Body of pancreas (tissue), 4 donors: ENCODE results near the gene SLC9A8.

Experiments used
- POLR2A ChIP-seq, 3 donors: fragments of 450-650 bp; IDR thresholded peaks; one replicate each; pipeline ENCODE4 v1.6.1; 2016; ENCODE audit warnings: antibody characterized with exemption in 3 of 3, mild to moderate bottlenecking in 2 of 3
- TF ChIP-seq, protein P1 (sequence below), 7 experiments: fragments of 450-650 bp in 4 of 7; fragments of 200-600 bp in 3 of 7; sonication (generic) in 3 of 7; IDR thresholded peaks; one replicate each; pipeline ENCODE4 v1.5.1; 2016 to 2019; ENCODE audit warnings: antibody characterized with exemption in 7 of 7

DNA sequence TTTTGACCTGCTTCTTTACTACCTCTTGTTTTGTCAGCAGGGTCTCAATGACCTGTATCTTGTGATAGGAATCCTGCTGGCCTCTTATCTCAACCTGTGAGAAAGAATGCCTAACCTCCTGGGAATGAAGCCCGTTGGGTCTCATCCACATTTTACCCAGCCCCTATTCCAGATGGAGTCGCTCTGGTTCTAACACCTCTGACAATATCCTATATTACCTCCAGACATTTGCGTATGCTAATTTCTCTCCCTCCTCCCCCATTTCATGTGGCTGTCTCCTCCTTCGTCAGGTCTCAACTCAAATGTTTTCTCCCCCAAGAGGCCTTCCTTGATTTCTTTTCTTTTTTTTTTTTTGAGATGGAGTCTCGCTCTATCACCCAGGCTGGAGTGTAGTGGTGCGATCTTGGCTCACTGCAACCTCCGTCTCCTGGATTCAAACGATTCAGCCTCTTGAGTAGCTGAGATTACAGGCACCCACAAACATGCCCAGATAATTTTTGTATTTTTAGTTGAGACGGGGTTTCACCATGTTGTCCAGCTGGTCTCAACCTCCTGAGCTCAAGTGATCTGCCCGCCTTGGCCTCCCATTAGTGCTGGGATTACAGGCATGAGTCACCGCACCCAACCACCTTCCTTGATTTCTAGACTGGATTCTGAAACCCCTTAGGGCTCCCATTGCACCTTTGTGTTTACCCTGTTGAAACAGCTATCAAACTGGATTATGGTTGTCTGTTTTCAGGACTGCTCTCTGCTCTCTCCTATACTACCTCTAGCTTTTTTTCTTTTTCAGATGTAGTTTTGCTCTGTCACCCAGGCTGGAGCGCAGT lies 49.5 kb upstream of the SLC9A8 start:
- TF ChIP-seq, protein P1, sequence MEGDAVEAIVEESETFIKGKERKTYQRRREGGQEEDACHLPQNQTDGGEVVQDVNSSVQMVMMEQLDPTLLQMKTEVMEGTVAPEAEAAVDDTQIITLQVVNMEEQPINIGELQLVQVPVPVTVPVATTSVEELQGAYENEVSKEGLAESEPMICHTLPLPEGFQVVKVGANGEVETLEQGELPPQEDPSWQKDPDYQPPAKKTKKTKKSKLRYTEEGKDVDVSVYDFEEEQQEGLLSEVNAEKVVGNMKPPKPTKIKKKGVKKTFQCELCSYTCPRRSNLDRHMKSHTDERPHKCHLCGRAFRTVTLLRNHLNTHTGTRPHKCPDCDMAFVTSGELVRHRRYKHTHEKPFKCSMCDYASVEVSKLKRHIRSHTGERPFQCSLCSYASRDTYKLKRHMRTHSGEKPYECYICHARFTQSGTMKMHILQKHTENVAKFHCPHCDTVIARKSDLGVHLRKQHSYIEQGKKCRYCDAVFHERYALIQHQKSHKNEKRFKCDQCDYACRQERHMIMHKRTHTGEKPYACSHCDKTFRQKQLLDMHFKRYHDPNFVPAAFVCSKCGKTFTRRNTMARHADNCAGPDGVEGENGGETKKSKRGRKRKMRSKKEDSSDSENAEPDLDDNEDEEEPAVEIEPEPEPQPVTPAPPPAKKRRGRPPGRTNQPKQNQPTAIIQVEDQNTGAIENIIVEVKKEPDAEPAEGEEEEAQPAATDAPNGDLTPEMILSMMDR (IDR thresholded peaks at IDR 0.05) = no peak
- no peak for TF ChIP-seq POLR2A (IDR thresholded peaks at IDR 0.05)
